ENCODE results near the gene PAM16.

GRCh38 chr16:4347010-4347409, 4.1 kb downstream of the PAM16 start:
- TF ChIP-seq EZH2phosphoT487 (IDR thresholded peaks at IDR 0.05; ENCODE audit: low read depth, severe bottlenecking, unreplicated experiment) (no peak), CTCF (IDR thresholded peaks at IDR 0.05; ENCODE audit: poor library complexity) (no peak), EZH2 (IDR thresholded peaks at IDR 0.05; ENCODE audit: borderline replicate concordance) (no peak)
